Measurements from ENCODE around the gene USO1.

DNA sequence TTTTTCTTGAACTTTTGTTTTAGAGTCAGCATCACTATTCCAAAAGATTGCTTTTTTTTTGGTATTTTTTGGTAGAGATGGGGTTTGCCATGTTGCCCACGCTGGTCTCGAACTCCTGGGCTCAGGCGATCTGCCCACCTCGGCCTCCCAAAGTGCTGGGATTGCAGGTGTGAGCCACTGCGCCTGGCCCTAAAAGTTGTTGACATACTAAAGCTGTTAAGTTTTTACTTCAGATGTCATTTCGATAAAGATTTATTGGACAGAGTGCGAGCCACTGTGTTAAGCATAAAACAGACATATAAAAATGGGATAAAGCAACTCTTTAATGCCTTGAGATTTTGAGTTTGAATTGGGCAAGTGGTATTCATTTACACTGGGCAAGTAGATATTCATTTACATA, 28.3 kb downstream of the USO1 start:
- TF ChIP-seq GATA2 (IDR thresholded peaks at IDR 0.05; ENCODE audit: low read depth, low read length) (no peak), GATA3 (IDR thresholded peaks at IDR 0.05; ENCODE audit: low read depth, low read length) (no peak)

Data from SH-SY5Y (cell line).